ENCODE results near the gene IL12RB1.
"Not testable (repeated sequence)": the region's sequence is repeated elsewhere in the genome, so short reads cannot be mapped to it uniquely, and the experiment has no call there.

Gene IL12RB1

GRCh38 chr19:18051887-18052286, 34.8 kb downstream of the IL12RB1 start:
- no peak for DNase-seq (ENCODE audit: low read depth in 2 of 3, low spot score in 2 of 3)

- no peak for DNase-seq (ENCODE audit: low read depth in 2 of 3, low spot score in 2 of 3)
Measured at GRCh38 chr19:18049385-18049784, 37.3 kb downstream of the IL12RB1 start.

- DNase-seq (ENCODE audit: low read depth in 2 of 3, low spot score in 2 of 3), result no peak
Measured at GRCh38 chr19:18046059-18046718, 40.5 kb downstream of the IL12RB1 start.

- DNase-seq (ENCODE audit: low read depth in 2 of 3, low spot score in 2 of 3), result no peak
Measured at GRCh38 chr19:18045307-18046050, 41.3 kb downstream of the IL12RB1 start.

GRCh38 chr19:18044825-18045304, 41.9 kb downstream of the IL12RB1 start:
- DNase-seq (ENCODE audit: low read depth in 2 of 3, low spot score in 2 of 3), result peak; percentile 72 to 77 (median 73)

- DNase-seq (ENCODE audit: low read depth in 2 of 3, low spot score in 2 of 3), result no peak
Measured at GRCh38 chr19:18043676-18044075, 43.1 kb downstream of the IL12RB1 start.

GRCh38 chr19:18041054-18041453, 45.7 kb downstream of the IL12RB1 start:
- DNase-seq (ENCODE audit: low read depth in 2 of 3, low spot score in 2 of 3), result no peak

GRCh38 chr19:18032102-18032501, 54.6 kb downstream of the IL12RB1 start:
- DNase-seq (ENCODE audit: low read depth in 2 of 3, low spot score in 2 of 3), result not testable (repeated sequence)

- not testable (repeated sequence) for DNase-seq (ENCODE audit: low read depth in 2 of 3, low spot score in 2 of 3)
Measured at GRCh38 chr19:18031401-18031800, 55.3 kb downstream of the IL12RB1 start.

GRCh38 chr19:18029617-18030338, 57.0 kb downstream of the IL12RB1 start:
- DNase-seq (ENCODE audit: low read depth in 2 of 3, low spot score in 2 of 3), result no peak

GRCh38 chr19:18027151-18027550, 59.6 kb downstream of the IL12RB1 start:
- DNase-seq (ENCODE audit: low read depth in 2 of 3, low spot score in 2 of 3), result no peak

- no peak for DNase-seq (ENCODE audit: low read depth in 2 of 3, low spot score in 2 of 3)
Measured at GRCh38 chr19:18023622-18024251, 63.0 kb downstream of the IL12RB1 start.

GRCh38 chr19:18021121-18021755, 65.5 kb downstream of the IL12RB1 start:
- DNase-seq (ENCODE audit: low read depth in 2 of 3, low spot score in 2 of 3), result no peak

- DNase-seq (ENCODE audit: low read depth in 2 of 3, low spot score in 2 of 3), result no peak
Measured at GRCh38 chr19:18020212-18021085, 66.3 kb downstream of the IL12RB1 start.

GRCh38 chr19:18017275-18018083, 69.3 kb downstream of the IL12RB1 start:
- DNase-seq (ENCODE audit: low read depth in 2 of 3, low spot score in 2 of 3), result no peak

- no peak for DNase-seq (ENCODE audit: low read depth in 2 of 3, low spot score in 2 of 3)
Measured at GRCh38 chr19:18016209-18016910, 70.4 kb downstream of the IL12RB1 start.

- DNase-seq (ENCODE audit: low read depth in 2 of 3, low spot score in 2 of 3), result no peak
Measured at GRCh38 chr19:18014197-18014596, 72.5 kb downstream of the IL12RB1 start.

All from activated CD8-positive, alpha-beta memory T cell treated with anti-CD3 and anti-CD28 coated beads for 48 hours (primary cell).